ENCODE results near the gene CNNM2.

Gene CNNM2

DNA sequence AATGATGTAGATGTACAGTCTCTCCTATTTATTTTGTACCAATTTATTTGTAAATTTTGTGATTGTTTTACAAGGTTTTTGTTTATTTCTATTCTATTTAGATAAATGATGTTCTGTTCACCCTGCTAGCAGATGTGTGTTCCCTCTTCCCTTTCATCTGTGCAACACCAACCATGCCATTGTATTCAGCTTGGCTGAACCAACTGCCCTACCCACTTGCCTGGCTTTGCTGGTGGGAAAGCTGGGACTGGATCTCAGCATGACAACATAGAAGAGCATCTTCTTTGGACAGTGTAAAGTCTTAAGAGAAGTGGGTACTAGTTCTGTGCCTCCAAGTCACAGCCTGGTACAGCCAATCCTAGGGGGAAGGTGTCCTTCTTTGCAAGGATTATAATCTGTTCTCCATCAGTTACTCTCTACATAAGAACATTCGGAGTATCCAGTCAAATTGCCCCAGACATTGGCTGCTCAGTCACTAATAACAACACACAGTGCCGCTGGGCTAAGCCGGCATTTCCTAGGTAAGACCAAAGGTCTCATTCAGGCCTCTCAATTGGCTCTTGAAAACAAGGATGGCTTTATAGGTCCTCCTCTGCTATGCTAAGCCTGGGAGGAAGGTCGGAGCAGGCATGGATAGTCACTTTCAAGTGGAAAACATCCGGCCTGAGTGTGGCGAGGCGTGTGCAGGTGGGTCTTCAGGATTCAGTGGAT, 165.3 kb downstream of the CNNM2 start:
- Histone ChIP-seq H3K27ac (ENCODE audit: low read depth, low read length, severe bottlenecking) (no peak overlapping the region), H3K4me3 (ENCODE audit: extremely low read depth, insufficient read depth, low read length, poor library complexity, severe bottlenecking) (no peak overlapping the region), H3K36me3 (ENCODE audit: control insufficient read depth, insufficient read depth, low read length) (peaks cover 64% of the 10 kb centered on the region), H3K4me1 (ENCODE audit: control insufficient read depth, insufficient read depth, low read length, poor library complexity, severe bottlenecking) (no peaks in the 10 kb centered on the region), H3K9me3 (ENCODE audit: control insufficient read depth, low read length) (no peaks in the 10 kb centered on the region)
- WGBS, 2 experiments (ENCODE audit: insufficient coverage in 2 of 2), result 94 to 96% methylated on average over 6 to 7 of the region's 7 CpGs

DNA sequence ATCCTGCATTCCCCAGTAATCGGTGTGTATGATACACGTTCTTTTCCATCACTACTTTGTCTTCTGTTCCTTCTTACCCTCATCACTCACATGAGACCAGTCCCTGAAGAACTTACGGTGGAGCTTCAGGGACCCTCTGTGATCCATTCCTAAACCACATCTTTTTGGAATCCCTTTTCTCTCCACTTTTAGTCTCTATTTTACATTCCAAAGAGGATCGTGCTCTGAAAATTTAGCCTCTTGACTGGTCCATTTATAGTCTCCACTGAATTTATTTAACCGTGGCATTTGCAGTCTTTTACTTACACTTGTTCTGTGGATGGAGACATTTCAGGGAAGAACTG, 165.9 kb downstream of the CNNM2 start:
- Histone ChIP-seq H3K36me3 (ENCODE audit: control insufficient read depth, insufficient read depth, low read length) (peaks cover 69% of the 10 kb centered on the region), H3K4me1 (ENCODE audit: control insufficient read depth, insufficient read depth, low read length, poor library complexity, severe bottlenecking) (no peaks in the 10 kb centered on the region), H3K27ac (ENCODE audit: low read depth, low read length, severe bottlenecking) (no peak overlapping the region), H3K4me3 (ENCODE audit: extremely low read depth, insufficient read depth, low read length, poor library complexity, severe bottlenecking) (no peak overlapping the region), H3K9me3 (ENCODE audit: control insufficient read depth, low read length) (no peaks in the 10 kb centered on the region)
- 96 to 99% methylated on average over 4 to 5 of the region's 5 CpGs for WGBS, 2 experiments (ENCODE audit: insufficient coverage in 2 of 2)

DNA sequence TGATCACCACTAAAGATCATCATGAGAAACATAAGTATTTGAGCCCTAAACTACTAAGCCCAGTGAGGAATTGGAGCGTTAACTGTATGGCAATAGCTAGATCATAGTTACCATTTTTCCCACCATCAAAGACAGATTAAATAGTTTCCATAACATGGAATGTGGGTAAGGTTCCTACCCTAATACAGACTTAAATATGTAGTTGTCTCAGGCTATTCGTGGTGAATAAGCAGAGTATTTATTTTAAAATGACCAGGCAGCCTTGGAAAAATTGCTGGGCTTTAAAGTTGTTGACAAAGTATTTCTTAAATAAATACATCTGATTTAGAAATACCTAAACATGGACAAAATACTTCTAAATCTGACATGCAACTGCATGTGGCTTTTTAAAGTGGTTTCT, 168.2 kb downstream of the CNNM2 start:
- H3K4me3 ChIP-seq (ENCODE audit: extremely low read depth, insufficient read depth, low read length, poor library complexity, severe bottlenecking), result no peak overlapping the region
- 100% methylated on average over 1 of the region's 2 CpGs; no CpG with 5 or more reads in 1 of the 2 experiments for WGBS, 2 experiments (ENCODE audit: insufficient coverage in 2 of 2)
- H3K9me3 ChIP-seq (ENCODE audit: control insufficient read depth, low read length), result no peaks in the 10 kb centered on the region
- H3K4me1 ChIP-seq (ENCODE audit: control insufficient read depth, insufficient read depth, low read length, poor library complexity, severe bottlenecking), result no peaks in the 10 kb centered on the region
- peaks cover 90% of the 10 kb centered on the region for H3K36me3 ChIP-seq (ENCODE audit: control insufficient read depth, insufficient read depth, low read length)
- no peak overlapping the region for H3K27ac ChIP-seq (ENCODE audit: low read depth, low read length, severe bottlenecking)

DNA sequence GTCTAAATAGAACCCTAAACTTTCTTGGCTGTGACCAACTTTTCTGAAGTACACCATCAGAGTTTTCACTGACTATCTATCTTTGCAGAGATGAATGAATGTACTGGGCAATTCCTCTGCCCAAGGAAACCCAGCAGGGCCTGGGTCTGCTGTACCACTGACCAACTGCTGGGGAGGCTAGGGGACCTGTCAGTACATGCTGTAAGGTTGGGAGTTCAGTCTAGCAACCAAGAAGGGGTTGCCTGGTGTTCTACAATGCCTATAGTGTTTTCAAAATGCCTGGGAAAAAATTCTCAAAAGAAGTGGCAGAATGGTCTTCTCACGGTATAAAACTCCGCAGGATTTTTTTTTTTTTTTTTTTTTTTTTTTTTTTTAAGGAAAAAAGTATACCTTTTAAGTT, 168.7 kb downstream of the CNNM2 start:
- H3K9me3 ChIP-seq (ENCODE audit: control insufficient read depth, low read length), result no peaks in the 10 kb centered on the region
- H3K4me1 ChIP-seq (ENCODE audit: control insufficient read depth, insufficient read depth, low read length, poor library complexity, severe bottlenecking), result no peaks in the 10 kb centered on the region
- H3K27ac ChIP-seq (ENCODE audit: low read depth, low read length, severe bottlenecking), result no peak overlapping the region
- no peak overlapping the region for H3K4me3 ChIP-seq (ENCODE audit: extremely low read depth, insufficient read depth, low read length, poor library complexity, severe bottlenecking)
- peaks cover 95% of the 10 kb centered on the region for H3K36me3 ChIP-seq (ENCODE audit: control insufficient read depth, insufficient read depth, low read length)
- WGBS, 2 experiments (ENCODE audit: insufficient coverage in 2 of 2), result no CpG with 5 or more reads among the region's 2 CpGs

DNA sequence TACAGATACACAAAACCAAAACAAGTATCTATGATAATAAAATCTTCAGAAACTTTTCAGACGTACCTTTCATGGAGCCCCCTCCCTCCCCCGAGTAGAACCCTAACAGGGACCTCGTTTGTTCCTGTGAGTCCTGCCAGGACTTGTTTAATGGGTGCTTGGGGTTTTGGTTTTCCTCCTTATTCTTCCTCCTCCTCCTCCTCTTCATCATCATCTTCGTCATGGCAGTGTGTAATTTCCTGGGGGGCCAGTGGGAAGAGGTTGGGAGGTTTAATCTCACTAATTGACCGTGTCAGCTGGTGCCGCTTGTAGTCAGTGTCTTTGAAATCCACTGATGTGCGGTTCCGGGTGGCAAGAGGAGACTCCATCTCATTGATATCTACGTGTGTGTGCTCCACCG, 171.4 kb downstream of the CNNM2 start:
- Histone ChIP-seq H3K9me3 (ENCODE audit: control insufficient read depth, low read length) (no peaks in the 10 kb centered on the region), H3K27ac (ENCODE audit: low read depth, low read length, severe bottlenecking) (no peak overlapping the region), H3K4me3 (ENCODE audit: extremely low read depth, insufficient read depth, low read length, poor library complexity, severe bottlenecking) (no peak overlapping the region), H3K4me1 (ENCODE audit: control insufficient read depth, insufficient read depth, low read length, poor library complexity, severe bottlenecking) (no peaks in the 10 kb centered on the region), H3K36me3 (ENCODE audit: control insufficient read depth, insufficient read depth, low read length) (peaks cover 99% of the 10 kb centered on the region)
- 87 to 99% methylated on average over 3 to 6 of the region's 10 CpGs for WGBS, 2 experiments (ENCODE audit: insufficient coverage in 2 of 2)

DNA sequence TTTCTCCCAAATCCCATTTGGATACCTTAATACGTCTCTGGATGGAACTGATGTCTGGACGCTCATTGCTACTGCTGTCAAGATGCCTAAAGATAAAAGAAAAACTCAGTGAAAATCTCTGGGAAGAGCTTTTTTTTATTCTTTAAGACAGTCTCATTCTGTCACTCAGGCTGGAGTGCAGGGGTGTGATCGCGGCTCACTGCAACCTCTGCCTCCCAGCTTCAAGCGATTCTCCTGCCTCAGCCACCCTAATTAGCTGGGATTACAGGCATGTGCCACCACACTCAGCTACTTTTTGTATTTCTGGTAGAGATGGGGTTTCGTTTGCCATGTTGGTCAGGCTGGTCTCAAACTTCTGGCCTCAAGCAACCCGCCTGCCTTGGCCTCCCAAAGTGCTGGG, 172.8 kb downstream of the CNNM2 start:
- peaks cover 98% of the 10 kb centered on the region for H3K36me3 ChIP-seq (ENCODE audit: control insufficient read depth, insufficient read depth, low read length)
- H3K4me3 ChIP-seq (ENCODE audit: extremely low read depth, insufficient read depth, low read length, poor library complexity, severe bottlenecking), result no peak overlapping the region
- H3K27ac ChIP-seq (ENCODE audit: low read depth, low read length, severe bottlenecking), result no peak overlapping the region
- no peaks in the 10 kb centered on the region for H3K4me1 ChIP-seq (ENCODE audit: control insufficient read depth, insufficient read depth, low read length, poor library complexity, severe bottlenecking)
- H3K9me3 ChIP-seq (ENCODE audit: control insufficient read depth, low read length), result no peaks in the 10 kb centered on the region
- WGBS, 2 experiments (ENCODE audit: insufficient coverage in 2 of 2), result 95 to 97% methylated on average over 5 to 6 of the region's 7 CpGs

DNA sequence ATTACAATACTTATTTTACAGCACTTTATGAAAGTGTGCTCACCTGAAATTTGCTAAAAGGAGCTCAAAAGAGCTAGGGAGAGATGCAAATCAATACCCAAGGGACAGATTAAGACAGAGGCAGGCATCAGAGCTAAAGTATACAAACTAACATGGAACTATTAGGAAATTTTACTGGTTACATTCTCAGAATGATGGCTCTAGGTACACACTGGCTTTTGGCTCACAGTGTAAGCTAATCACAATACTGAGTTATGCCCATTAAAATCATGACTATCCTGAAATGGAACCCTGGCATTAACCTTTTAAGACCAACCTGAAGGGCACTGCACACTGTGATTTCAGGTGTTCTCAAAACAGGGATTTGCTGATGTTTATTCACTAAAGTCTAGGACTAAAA, 176.9 kb downstream of the CNNM2 start:
- H3K27ac ChIP-seq (ENCODE audit: low read depth, low read length, severe bottlenecking), result no peak overlapping the region
- peaks cover 89% of the 10 kb centered on the region for H3K36me3 ChIP-seq (ENCODE audit: control insufficient read depth, insufficient read depth, low read length)
- H3K4me1 ChIP-seq (ENCODE audit: control insufficient read depth, insufficient read depth, low read length, poor library complexity, severe bottlenecking), result no peaks in the 10 kb centered on the region
- H3K9me3 ChIP-seq (ENCODE audit: control insufficient read depth, low read length), result no peaks in the 10 kb centered on the region
- no peak overlapping the region for H3K4me3 ChIP-seq (ENCODE audit: extremely low read depth, insufficient read depth, low read length, poor library complexity, severe bottlenecking)

DNA sequence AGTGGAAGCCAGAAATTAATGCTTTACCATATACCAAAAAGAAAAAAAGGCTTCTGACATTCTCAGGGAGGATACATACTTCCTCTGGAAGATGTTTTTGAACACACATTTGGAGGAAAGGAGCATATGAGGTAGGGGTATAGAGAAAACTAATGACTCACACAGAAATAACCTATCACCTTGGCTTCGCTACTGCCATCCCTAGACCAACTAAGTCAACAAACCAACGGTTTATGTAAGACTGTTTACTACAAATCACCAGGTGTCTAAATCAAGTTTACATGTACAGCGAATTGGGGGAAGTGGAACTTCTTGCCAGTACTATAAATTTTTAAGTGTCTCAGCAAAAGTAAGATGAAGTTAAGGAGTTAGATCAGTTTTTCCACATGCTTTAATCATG, 178.0 kb downstream of the CNNM2 start:
- 100% methylated on average over 1 of the region's 3 CpGs for WGBS, 2 experiments (ENCODE audit: insufficient coverage in 2 of 2)
- Histone ChIP-seq H3K36me3 (ENCODE audit: control insufficient read depth, insufficient read depth, low read length) (peaks cover 89% of the 10 kb centered on the region), H3K4me1 (ENCODE audit: control insufficient read depth, insufficient read depth, low read length, poor library complexity, severe bottlenecking) (no peaks in the 10 kb centered on the region)

DNA sequence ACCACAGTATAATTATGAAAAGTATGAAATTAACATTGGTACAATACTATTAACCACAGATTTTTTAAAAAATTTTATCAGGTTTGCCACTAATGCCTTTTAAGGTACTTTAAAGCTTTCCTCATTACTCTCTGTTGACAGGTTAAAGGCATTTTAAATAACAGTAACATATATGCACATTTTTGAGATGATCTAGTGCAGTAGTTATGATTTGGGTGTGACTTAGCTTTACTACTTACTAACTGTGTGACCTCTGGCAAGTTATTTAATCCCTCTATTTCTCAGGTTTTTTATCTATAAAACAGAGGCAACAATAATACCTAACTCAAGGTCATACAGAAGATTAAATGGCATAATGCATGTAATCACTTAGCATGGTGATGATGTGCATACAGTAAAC, 180.1 kb downstream of the CNNM2 start:
- Histone ChIP-seq H3K9me3 (ENCODE audit: control insufficient read depth, low read length) (no peaks in the 10 kb centered on the region), H3K4me1 (ENCODE audit: control insufficient read depth, insufficient read depth, low read length, poor library complexity, severe bottlenecking) (no peaks in the 10 kb centered on the region), H3K36me3 (ENCODE audit: control insufficient read depth, insufficient read depth, low read length) (peaks cover 82% of the 10 kb centered on the region), H3K4me3 (ENCODE audit: extremely low read depth, insufficient read depth, low read length, poor library complexity, severe bottlenecking) (no peak overlapping the region), H3K27ac (ENCODE audit: low read depth, low read length, severe bottlenecking) (no peak overlapping the region)

More for the DNA sequence above, 178.0 kb downstream of the CNNM2 start:
- no peak overlapping the region for H3K4me3 ChIP-seq (ENCODE audit: extremely low read depth, insufficient read depth, low read length, poor library complexity, severe bottlenecking)
- H3K9me3 ChIP-seq (ENCODE audit: control insufficient read depth, low read length), result no peaks in the 10 kb centered on the region
- H3K27ac ChIP-seq (ENCODE audit: low read depth, low read length, severe bottlenecking), result no peak overlapping the region

DNA sequence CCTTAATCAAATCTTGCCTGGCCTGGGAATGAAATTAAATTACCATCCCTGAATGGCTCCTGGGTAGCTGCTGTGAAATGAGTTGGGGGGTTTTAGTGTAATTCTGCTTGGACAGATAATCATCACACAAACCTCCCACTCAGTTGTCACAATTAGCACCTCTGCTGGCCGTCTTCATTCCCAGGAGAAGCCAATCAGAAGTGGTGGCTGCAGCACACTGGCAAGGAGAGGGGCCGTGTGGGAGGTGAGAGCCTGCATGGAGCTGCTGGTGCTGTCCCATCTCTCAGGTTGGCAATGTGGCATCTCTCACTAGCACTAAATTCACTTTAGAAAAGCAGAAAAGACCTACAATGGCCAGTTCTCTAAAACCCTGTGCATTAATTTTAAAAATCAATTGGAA, 182.5 kb downstream of the CNNM2 start:
- Histone ChIP-seq H3K27ac (ENCODE audit: low read depth, low read length, severe bottlenecking) (no peak overlapping the region), H3K4me3 (ENCODE audit: extremely low read depth, insufficient read depth, low read length, poor library complexity, severe bottlenecking) (no peak overlapping the region), H3K9me3 (ENCODE audit: control insufficient read depth, low read length) (no peaks in the 10 kb centered on the region), H3K4me1 (ENCODE audit: control insufficient read depth, insufficient read depth, low read length, poor library complexity, severe bottlenecking) (no peaks in the 10 kb centered on the region), H3K36me3 (ENCODE audit: control insufficient read depth, insufficient read depth, low read length) (peaks cover 71% of the 10 kb centered on the region)
- 79% methylated on average over 2 of the region's 2 CpGs; no CpG with 5 or more reads in 1 of the 2 experiments for WGBS, 2 experiments (ENCODE audit: insufficient coverage in 2 of 2)

DNA sequence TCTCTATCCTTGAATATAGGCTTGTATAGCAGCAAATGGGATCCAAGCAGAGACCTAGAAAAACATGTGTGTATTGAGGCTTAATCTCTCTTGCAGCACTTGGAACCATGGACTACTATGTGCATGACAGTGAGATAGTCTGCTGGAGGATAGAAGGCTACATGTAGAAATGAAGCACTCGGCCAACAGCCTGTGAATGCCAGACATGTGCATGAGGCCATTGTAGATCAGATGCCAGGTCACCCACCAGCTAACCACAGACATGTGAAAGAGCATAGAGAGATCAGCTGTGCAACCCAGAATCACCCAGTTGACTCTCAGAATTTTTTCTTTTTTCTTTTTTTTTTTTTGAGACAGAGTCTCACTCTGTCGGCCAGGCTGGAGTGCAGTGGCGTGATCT, 184.1 kb downstream of the CNNM2 start:
- H3K4me3 ChIP-seq (ENCODE audit: extremely low read depth, insufficient read depth, low read length, poor library complexity, severe bottlenecking), result no peak overlapping the region
- peaks cover 67% of the 10 kb centered on the region for H3K36me3 ChIP-seq (ENCODE audit: control insufficient read depth, insufficient read depth, low read length)
- no peaks in the 10 kb centered on the region for H3K9me3 ChIP-seq (ENCODE audit: control insufficient read depth, low read length)
- H3K4me1 ChIP-seq (ENCODE audit: control insufficient read depth, insufficient read depth, low read length, poor library complexity, severe bottlenecking), result no peaks in the 10 kb centered on the region
- no peak overlapping the region for H3K27ac ChIP-seq (ENCODE audit: low read depth, low read length, severe bottlenecking)
- 100% methylated on average over 1 of the region's 3 CpGs for WGBS, 2 experiments (ENCODE audit: insufficient coverage in 2 of 2)
